SU-DHL-6 (cell line): ENCODE results near the gene TNNI3K.

Experiments
- H2AFZ ChIP-seq: fragments of 200-600 bp; sonication (generic); 2 replicates; pipeline ENCODE4 v1.6.1; 2014; ENCODE audit warnings: low read depth, mild to moderate bottlenecking, moderate library complexity, mixed read lengths, antibody characterized with exemption, low read length; ENCODE audit not compliant: severe bottlenecking
- H3F3A ChIP-seq: fragments of 200-600 bp; shearing (Covaris generic); 2 replicates; pipeline ENCODE4 v1.6.0; 2016; ENCODE audit warnings: antibody characterized with exemption, mild to moderate bottlenecking; ENCODE audit not compliant: insufficient read depth
- H3K27ac ChIP-seq: fragments of 200-600 bp; sonication (generic); 2 replicates; pipeline ENCODE4 v1.5.1; 2016; ENCODE audit warnings: low read depth, mild to moderate bottlenecking, low read length, moderate library complexity, mixed read lengths
- H3K27me3 ChIP-seq: fragments of 200-600 bp; sonication (generic), shearing (Covaris generic); 2 replicates; pipeline ENCODE4 v1.6.0; 2014; ENCODE audit warnings: mild to moderate bottlenecking, low read length
- H3K36me3 ChIP-seq: fragments of 200-600 bp; sonication (generic); 2 replicates; pipeline ENCODE4 v1.6.1; 2014; ENCODE audit warnings: mild to moderate bottlenecking, low read length, mixed read lengths
- H3K4me2 ChIP-seq: fragments of 300-600, 200-600 bp; shearing (Covaris generic), sonication (generic); 2 replicates; pipeline ENCODE4 v1.6.0; 2014; ENCODE audit warnings: low read length, low read depth, mild to moderate bottlenecking; ENCODE audit not compliant: poor library complexity, severe bottlenecking
- H3K4me3 ChIP-seq: fragments of 200-600 bp; sonication (generic); 2 replicates; pipeline ENCODE4 v1.5.1; 2014; ENCODE audit warnings: antibody characterized with exemption, low read length, mild to moderate bottlenecking, mixed read lengths; ENCODE audit not compliant: insufficient read depth, poor library complexity, severe bottlenecking
- H3K79me2 ChIP-seq: fragments of 200-600 bp; sonication (generic); 2 replicates; pipeline ENCODE4 v1.6.1; 2014; ENCODE audit warnings: mild to moderate bottlenecking, low read length, moderate library complexity; ENCODE audit not compliant: insufficient read depth
- H3K9ac ChIP-seq: fragments of 200-600 bp; sonication (generic); 2 replicates; pipeline ENCODE4 v1.7.0; 2014; ENCODE audit warnings: mild to moderate bottlenecking, low read length
- H3K9me2 ChIP-seq: fragments of 200-600 bp; sonication (generic); replicated peaks from 2 replicates; pipeline ENCODE4 v1.6.1; 2014; ENCODE audit warnings: low read length; ENCODE audit not compliant: insufficient read depth
- H3K9me3 ChIP-seq: fragments of 200-600 bp; sonication (generic); 2 replicates; pipeline ENCODE4 v1.6.1; 2014; ENCODE audit warnings: low read length, mixed read lengths; ENCODE audit not compliant: insufficient read depth
- H4K20me1 ChIP-seq: fragments of 200-600 bp; sonication (generic); 2 replicates; pipeline ENCODE4 v1.6.1; 2014; ENCODE audit warnings: low read depth, mild to moderate bottlenecking, antibody characterized with exemption, low read length, moderate library complexity, mixed read lengths
- CTCF ChIP-seq: fragments of 200-600 bp; sonication (generic); IDR thresholded peaks from one replicate; pipeline ENCODE4 v1.5.1; 2017; ENCODE audit warnings: antibody characterized with exemption, mild to moderate bottlenecking, low read length, moderate library complexity; ENCODE audit not compliant: insufficient read depth, poor library complexity, severe bottlenecking
- EZH2phosphoT487 ChIP-seq: fragments of 200-600 bp; sonication (generic), shearing (Covaris generic); conservative IDR thresholded peaks from 2 replicates; pipeline ENCODE4 v1.6.1; 2018; ENCODE audit warnings: mild to moderate bottlenecking, antibody characterized with exemption, low read length, moderate library complexity, mixed read lengths

The TNNI3K gene

GRCh38 chr1:74498901-74499300 is 263.7 kb downstream of the TNNI3K start:
- no peak overlapping the region for H3K9ac ChIP-seq
- no peak overlapping the region for H3K4me2 ChIP-seq
- TF ChIP-seq EZH2phosphoT487 (no peak), CTCF (no peak)
- H2AFZ ChIP-seq: no peak overlapping the region
- H3K27me3 ChIP-seq: no peaks in the 10 kb centered on the region
- H3F3A ChIP-seq: no peaks in the 10 kb centered on the region
- H3K36me3 ChIP-seq: no peaks in the 10 kb centered on the region
- no peaks in the 10 kb centered on the region for H3K9me2 ChIP-seq
- H3K79me2 ChIP-seq: no peaks in the 10 kb centered on the region
- no peak overlapping the region for H3K27ac ChIP-seq
- H4K20me1 ChIP-seq: no peaks in the 10 kb centered on the region
- no peaks in the 10 kb centered on the region for H3K9me3 ChIP-seq
- H3K4me3 ChIP-seq: no peak overlapping the region

GRCh38 chr1:74502432-74502831 is 267.2 kb downstream of the TNNI3K start:
- Histone ChIP-seq H3K9me2 (no peaks in the 10 kb centered on the region), H3K27me3 (no peaks in the 10 kb centered on the region), H3K9me3 (no peaks in the 10 kb centered on the region), H3F3A (no peaks in the 10 kb centered on the region), H4K20me1 (no peaks in the 10 kb centered on the region), H3K4me3 (no peak overlapping the region), H3K36me3 (no peaks in the 10 kb centered on the region), H3K27ac (no peak overlapping the region), H3K9ac (no peak overlapping the region), H2AFZ (no peak overlapping the region), H3K79me2 (no peaks in the 10 kb centered on the region), H3K4me2 (no peak overlapping the region)
- no peak for TF ChIP-seq EZH2phosphoT487
- no peak for TF ChIP-seq CTCF

GRCh38 chr1:74502858-74503257 is 267.7 kb downstream of the TNNI3K start:
- Histone ChIP-seq H3F3A (no peaks in the 10 kb centered on the region), H3K36me3 (no peaks in the 10 kb centered on the region), H3K4me2 (no peak overlapping the region), H4K20me1 (no peaks in the 10 kb centered on the region), H3K9me3 (no peaks in the 10 kb centered on the region), H3K4me3 (no peak overlapping the region), H2AFZ (no peak overlapping the region), H3K9ac (no peak overlapping the region), H3K79me2 (no peaks in the 10 kb centered on the region), H3K27me3 (no peaks in the 10 kb centered on the region), H3K9me2 (no peaks in the 10 kb centered on the region), H3K27ac (no peak overlapping the region)
- TF ChIP-seq EZH2phosphoT487 (no peak), CTCF (no peak)
